GM10847 (cell line): Measurements from ENCODE around the gene TMEM207.

ENCODE experiments used
- POLR2A ChIP-seq: IDR thresholded peaks from 2 replicates; pipeline ENCODE4 v1.6.1; 2011; ENCODE audit not compliant: insufficient read length; ENCODE audit errors: extremely low read depth

TMEM207 gene

GRCh38 chr3:190458040-190458439 lies 8.3 kb upstream of the TMEM207 start:
- no peak for TF ChIP-seq POLR2A

DNA sequence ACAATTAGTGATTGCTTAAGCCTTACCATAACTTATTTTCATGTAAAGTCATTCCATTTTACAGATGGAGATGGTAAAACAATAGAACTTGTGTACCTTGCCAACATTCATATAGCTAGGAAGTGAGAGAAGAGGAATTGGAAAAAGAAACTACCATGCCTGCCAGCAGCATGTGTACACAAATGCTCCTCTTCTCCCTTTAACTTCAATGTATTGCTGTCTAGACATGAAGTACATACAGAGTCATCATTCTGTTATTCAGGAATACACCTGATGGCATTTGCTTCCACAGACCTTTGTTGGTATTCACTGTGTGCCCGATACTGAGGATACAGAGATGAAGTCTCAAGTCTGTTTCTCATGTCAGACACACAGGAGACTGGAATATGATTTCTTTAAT lies 7.1 kb upstream of the TMEM207 start:
- no peak for TF ChIP-seq POLR2A

GRCh38 chr3:190455828-190456227 lies 6.1 kb upstream of the TMEM207 start:
- TF ChIP-seq POLR2A: no peak

- no peak for TF ChIP-seq POLR2A
These were observed 1.4 kb downstream of the TMEM207 start for GRCh38 chr3:190448256-190448655.

DNA sequence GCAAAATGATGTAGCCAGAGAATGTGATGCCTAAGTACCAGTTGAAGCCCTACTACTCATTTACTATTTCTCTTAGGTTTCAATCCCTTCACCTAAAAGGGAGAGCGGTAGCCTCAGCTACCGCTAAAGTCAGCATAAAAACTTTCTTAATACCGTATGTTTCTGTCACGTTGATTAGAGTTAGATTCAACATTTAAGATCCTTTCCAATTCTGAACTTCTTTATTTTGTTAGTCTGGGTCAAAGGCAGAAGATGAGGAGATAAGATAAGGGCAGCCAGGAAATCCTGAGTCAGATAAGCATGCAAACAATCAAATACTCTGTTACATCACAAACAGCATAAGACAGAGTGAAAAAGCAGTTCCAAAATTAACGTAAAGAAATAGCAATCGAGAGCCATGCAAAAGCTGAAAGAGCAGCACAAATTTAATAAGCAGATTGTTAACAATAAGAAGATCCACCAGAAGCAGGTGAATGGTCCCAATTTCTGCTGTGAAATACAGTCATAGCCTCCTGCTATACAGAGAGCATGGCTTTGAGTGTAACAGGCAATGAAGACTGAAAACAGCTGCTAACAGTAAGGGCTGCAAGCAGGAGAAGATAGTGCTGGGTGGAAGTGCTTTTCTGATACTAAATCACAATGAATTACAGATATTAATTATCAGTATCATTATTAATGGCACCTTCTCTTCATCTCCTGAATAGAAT lies 3.0 kb downstream of the TMEM207 start:
- no peak for TF ChIP-seq POLR2A

DNA sequence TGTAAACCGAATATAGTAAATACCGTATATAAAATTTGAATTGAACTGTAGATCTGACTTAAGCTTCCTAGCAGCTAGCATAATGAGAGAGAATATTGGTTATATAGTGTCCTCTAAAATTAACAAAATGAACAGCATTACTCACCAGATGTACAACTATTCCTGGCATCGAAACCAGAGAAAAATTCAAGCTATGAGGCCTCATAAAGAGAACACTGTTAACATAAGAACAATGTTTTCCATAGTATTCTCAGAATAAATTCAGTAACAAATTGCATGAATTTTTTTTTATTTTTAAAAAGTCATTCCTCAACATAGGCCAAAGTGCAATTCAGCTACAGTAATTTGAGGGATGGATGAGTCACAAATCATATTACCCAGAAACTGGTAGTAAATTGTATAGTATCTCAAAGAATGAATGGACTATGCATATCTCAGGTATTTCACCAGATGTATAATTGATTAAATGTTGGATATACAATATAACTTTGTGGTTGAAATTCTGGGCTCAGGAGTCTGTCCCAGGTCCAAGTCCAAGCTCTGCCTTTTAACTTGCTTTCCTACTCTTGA lies 5.0 kb downstream of the TMEM207 start:
- no peak for TF ChIP-seq POLR2A

- TF ChIP-seq POLR2A: no peak
These were observed 5.7 kb downstream of the TMEM207 start for GRCh38 chr3:190444006-190444405.

DNA sequence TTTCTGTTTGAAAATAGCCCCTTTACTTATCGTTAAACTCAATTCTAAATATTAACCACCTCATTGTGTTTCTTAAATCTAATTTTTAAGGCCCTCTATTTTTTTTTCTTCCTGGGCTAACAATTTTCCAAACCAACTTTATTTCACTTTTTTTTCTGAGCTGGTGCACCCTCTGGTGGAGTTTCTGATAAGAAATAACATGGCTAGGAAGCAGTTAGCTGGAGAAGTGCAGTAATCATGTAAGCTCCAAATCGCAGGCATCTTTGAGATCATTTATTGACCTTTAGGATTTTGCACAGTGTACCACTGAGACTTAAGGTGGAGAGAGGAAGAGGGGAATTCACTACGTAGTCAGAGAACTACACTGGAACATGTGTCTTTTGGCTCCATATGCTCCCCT lies 6.4 kb downstream of the TMEM207 start:
- no peak for TF ChIP-seq POLR2A

- no peak for TF ChIP-seq POLR2A
These were observed 7.5 kb downstream of the TMEM207 start for GRCh38 chr3:190442240-190442639.

GRCh38 chr3:190436331-190436730 lies 13.4 kb downstream of the TMEM207 start:
- TF ChIP-seq POLR2A: no peak

GRCh38 chr3:190435618-190436017 lies 14.1 kb downstream of the TMEM207 start:
- no peak for TF ChIP-seq POLR2A

DNA sequence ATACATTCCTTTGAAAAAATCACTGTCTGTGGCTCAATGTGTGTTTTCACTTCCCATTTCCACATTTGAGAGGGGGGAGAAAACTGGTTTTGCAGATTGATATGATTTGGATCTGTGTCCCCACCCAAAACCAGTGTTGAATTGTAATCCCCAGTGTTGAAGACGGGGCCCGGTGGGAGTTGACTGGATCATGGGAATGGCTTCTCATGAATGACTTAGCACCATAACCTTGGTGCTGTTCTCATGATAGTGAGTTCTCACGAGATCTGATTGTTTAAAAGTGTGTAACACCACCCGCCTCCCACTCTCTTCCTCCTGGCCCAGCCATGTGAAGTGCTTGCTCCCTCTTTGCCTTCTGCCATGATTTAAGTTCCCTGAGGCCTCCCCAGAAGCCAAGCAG lies 16.1 kb downstream of the TMEM207 start:
- TF ChIP-seq POLR2A: no peak

DNA sequence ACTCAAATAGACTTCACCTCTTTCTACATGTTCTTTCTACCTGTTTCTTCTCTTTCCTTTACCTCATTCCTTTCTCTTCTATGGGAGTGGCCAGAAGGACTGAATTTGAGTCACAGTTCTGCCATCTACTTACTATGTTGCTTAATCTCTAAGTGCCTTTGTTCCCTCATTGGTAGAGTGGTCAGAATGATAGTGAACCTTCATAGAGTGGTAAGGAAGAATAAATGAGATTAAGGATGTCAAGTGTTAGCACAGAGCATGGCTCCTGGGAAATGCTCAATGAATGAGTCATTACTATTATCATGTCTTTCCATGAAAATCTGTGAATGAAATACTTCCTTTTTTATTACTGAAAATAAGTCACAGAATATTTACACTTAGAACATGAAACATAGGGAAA lies 17.5 kb downstream of the TMEM207 start:
- no peak for TF ChIP-seq POLR2A

DNA sequence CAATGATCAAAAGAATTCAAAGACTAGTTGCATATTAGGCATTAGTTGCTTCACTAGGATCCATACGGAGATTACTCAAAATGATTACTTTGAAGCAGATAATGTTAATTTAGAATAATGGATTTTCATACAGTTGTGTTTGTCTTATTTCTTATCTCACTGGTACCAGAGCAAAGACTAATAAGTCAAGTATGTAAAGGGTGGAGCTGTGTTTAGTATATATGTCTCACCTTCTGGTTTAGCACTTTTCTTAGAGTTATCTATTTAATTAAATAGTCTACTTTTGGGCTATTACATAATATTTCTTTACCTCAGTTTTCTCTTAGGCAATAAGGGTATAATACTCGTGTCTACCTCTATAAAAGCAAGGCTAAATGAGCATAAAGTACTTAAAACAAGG lies 18.8 kb downstream of the TMEM207 start:
- TF ChIP-seq POLR2A: no peak

GRCh38 chr3:190429681-190430080 lies 20.0 kb downstream of the TMEM207 start:
- no peak for TF ChIP-seq POLR2A

GRCh38 chr3:190426806-190427507 lies 22.7 kb downstream of the TMEM207 start:
- no peak for TF ChIP-seq POLR2A
